ENCODE results near the gene LRRIQ4. TPM values are rescaled to one million over a fixed set of nuclear protein-coding genes. Genes with fewer than 3 reads are reported as not detected.

LRRIQ4 gene
- total RNA-seq (2014; rRNA removed): not detected in 2 replicates
- not detected for polyA plus RNA-seq (2012)

DNA sequence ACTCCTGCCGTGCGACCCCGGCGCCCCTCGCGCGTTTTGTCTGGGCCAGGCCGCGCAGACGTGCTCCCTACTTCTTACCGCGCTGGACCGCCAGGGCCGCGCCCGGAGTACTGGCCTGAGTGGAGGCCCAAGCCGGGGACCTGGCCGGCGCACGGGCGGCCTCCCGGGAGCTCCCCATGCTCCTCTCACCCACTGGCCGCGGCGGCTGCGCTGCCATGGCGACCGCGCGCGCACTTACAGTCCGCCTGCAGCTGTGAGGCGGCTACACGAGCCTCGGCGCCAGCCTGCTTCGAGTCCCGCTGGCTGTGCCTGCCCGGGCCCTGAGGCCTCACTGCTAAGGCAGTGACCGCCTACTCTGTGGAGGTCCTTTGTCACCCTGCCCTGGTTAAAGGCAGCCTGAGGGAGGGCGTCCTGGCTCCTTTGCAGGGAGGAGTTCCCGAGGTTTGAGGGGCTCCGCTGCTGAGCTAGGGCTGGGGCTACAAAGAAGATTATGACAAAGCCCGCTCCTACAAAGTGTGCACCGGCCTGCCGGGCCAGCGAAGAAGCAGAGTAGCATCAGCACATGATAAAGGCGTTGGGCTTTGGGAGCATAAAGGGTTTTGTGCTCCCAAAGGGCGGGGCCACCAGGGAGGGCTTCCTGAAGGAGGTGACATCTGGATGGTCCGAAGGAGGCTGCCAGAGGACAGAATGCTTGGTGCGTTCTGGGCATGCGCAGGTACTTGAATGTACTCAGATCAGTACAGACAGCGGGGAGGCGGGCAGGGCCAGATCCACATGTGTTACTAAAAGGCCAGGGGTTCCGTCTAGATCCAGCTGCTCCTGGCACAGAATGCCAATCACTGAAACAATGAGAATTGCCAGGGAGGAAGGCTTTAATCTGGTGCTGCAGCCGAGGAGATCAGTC lies at the start of gene LRRIQ4, which contains the start of gene LRRC34:
LRRIQ4 (plus strand) TSS at position 539 of the 904 bp plus-strand sequence. CDS start 9,052 bp downstream, outside the sequence.
LRRC34 (minus strand) TSS at position 573 of the 904 bp plus-strand sequence; CDS start at position 217, 356 bp downstream.
- peak; percentile 92 for DNase-seq (ENCODE audit: low read depth)

DNA sequence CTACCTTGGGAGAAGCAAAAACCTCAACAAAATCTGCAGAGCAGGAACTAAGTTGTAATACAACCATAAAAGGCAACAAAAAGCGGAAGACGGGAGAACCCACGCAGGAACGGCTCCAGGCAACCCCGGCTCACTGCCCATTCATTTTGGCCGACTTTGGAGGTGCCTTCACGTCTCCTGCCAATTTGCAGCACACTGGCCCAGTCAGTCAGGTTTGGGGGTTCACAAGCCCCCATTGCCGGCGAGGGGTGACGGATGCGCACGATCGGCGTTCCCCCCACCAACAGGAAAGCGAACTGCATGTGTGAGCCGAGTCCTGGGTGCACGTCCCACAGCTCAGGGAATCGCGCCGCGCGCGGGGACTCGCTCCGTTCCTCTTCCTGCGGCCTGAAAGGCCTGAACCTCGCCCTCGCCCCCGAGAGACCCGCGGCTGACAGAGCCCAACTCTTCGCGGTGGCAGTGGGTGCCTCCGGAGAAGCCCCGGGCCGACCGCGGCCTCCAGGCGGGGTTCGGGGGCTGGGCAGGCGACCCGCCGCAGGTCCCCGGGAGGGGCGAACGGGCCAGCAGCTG lies 48.3 kb upstream of the LRRIQ4 start:
- DNase-seq (ENCODE audit: low read depth): peak; percentile 50

- peak; percentile 93 for DNase-seq (ENCODE audit: low read depth)
Observed at GRCh38 chr3:169764882-169765612, 47.6 kb upstream of the LRRIQ4 start, which contains the start of gene TERC. TERC (minus strand) TSS chr3:169765060.

- DNase-seq (ENCODE audit: low read depth): peak; percentile 59
Observed at GRCh38 chr3:169769287-169770181, 43.1 kb upstream of the LRRIQ4 start, which contains the start of gene ACTRT3. ACTRT3 (minus strand) TSS chr3:169769561; CDS start chr3:169769520, 41 bp downstream.

DNA sequence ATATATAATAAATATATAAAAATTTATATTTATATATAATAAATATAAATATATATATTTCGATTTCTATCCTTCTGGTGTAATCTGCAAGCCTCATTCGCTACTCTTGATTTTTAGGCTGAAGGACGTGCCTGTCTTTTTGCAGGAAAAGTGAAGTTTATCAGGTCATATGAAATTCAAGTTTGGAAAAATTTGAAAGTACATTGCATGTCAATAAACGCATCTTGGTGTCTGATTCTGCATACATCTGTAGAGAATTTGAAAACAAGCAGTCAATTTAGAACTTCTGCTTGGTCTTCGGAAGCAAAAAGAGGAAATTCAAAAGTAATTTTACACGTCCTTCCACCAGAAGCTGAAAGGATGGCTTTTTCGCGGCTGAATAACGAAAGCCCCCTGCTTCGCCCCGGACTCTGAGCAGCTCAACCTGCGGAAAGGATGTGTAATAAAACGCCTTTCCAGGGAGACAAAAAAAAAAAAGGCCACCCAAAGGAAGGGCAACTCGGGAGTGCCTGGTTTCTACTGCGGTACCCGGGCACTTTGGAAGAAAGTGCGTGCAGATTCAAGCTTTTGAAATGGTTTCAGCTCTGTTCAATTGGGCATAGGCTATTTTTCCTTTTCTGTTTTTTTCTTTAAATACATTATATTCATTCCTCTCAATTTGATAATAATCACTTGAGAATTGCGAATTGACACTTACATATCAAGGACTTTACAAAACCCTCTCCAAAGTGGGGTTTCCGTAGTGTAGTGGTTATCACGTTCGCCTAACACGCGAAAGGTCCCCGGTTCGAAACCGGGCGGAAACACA lies 41.0 kb upstream of the LRRIQ4 start:
- peak; percentile 75 for DNase-seq (ENCODE audit: low read depth)

- peak; percentile 71 for DNase-seq (ENCODE audit: low read depth)
Observed at GRCh38 chr3:169772305-169772896, 40.3 kb upstream of the LRRIQ4 start.

DNA sequence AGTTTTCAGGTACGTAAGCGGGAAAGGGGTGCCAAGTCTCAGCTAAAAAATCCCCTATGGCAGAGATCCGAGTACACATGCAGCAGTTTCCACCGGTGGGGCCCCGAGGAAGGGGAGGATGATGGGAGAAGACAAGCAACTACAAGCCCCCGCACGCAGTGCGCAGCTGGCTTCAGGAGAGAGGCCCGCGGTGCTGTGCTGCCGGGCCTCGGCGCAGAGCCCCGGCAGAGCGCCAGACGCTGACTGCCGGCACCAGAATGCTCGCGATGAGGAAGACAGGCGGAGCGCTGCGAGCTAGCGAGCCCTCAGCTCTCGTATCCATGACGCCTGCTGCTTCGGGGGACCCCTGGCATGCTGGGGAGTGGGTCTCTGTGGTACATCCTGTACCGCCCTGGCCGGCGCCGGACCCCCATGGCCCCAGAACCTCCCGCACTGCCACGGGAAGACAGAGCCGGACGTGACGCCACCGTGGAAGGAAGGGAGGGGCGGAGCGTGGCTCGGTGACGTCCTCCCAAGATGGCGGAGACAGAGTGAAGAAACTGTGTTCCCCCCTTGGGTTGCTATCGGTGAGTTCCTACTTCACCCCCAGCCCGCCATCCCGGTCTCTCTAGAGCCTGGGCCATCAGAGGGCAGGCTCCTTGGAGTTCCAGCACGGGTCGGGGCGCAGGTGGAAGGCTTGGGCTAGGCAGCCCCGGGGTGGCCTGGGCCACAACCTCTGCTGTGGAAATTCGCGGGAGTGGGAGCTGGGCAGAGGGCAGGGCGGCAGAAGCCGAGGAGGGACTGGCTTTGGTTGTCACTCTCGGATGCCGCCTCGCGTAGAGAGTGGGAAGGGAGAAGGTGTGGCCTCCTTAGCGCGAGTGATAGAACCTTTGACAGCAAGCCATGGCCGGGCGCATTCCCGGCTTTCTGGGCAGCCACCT lies 39.5 kb upstream of the LRRIQ4 start, which contains the start of gene MYNN:
MYNN (plus strand) TSS at position 500 of the 920 bp plus-strand sequence. CDS start 900 bp downstream, outside the sequence.
- peak; percentile 84 for DNase-seq (ENCODE audit: low read depth)

GRCh38 chr3:169774186-169774585 lies 38.5 kb upstream of the LRRIQ4 start:
- no peak for DNase-seq (ENCODE audit: low read depth)

- DNase-seq (ENCODE audit: low read depth): no peak
Observed at GRCh38 chr3:169777822-169778221, 34.8 kb upstream of the LRRIQ4 start.

DNA sequence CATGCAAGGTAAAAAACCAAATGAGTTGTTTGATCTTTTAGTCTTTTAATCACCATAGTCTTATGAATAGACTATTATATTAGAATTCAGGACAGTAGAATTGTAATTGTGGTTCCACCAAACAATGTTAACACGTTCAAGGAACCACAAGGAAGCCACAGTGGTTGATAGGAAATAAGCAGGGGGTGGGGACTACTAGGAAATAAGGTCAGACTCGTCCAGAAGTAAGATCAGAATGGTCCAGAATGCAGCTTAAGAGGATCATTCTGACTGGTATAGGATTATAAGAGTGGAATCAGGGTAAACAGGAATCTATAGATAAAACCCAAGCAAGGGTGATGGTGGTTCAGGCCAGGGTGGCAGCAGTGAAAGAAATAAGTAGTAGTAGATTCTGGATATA lies 31.9 kb upstream of the LRRIQ4 start:
- no peak for DNase-seq (ENCODE audit: low read depth)

DNA sequence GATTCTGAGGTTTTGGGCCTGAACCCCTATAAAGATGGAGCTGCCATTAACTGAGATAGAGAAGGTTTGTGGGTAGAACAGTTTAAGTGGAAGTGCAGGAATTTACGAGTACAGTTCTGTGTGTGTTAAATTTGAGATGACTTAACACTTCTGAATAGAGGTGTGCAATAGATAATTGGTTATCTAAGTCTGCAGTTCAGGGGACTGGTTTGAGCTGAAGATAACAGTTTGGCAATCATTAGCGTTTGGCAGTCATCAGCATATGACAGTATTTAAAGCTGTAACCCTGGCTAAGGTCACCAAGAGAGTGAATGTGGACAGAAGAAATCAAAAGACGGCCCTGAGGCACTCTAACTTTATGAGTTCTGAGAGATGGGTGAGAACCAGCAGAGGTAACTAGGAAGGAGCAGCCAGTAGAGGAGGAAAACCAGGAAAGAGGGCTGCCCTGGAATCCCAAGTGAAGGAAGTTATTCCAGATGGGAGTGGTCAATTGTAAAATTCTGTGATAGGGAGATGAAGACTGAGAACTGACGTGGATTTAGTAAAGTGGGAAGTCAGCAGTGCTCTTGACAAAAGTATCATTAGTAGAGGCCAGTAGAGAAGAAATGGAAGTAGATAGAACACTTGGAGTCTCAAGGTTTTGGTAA lies 31.3 kb upstream of the LRRIQ4 start:
- no peak for DNase-seq (ENCODE audit: low read depth)

- DNase-seq (ENCODE audit: low read depth): no peak
Observed at GRCh38 chr3:169787120-169787519, 25.6 kb upstream of the LRRIQ4 start.

- no peak for DNase-seq (ENCODE audit: low read depth)
Observed at GRCh38 chr3:169787791-169788190, 24.9 kb upstream of the LRRIQ4 start.

- no peak for DNase-seq (ENCODE audit: low read depth)
Observed at GRCh38 chr3:169790219-169790618, 22.5 kb upstream of the LRRIQ4 start.

GRCh38 chr3:169790687-169791429 lies 21.8 kb upstream of the LRRIQ4 start:
- DNase-seq (ENCODE audit: low read depth): no peak

DNA sequence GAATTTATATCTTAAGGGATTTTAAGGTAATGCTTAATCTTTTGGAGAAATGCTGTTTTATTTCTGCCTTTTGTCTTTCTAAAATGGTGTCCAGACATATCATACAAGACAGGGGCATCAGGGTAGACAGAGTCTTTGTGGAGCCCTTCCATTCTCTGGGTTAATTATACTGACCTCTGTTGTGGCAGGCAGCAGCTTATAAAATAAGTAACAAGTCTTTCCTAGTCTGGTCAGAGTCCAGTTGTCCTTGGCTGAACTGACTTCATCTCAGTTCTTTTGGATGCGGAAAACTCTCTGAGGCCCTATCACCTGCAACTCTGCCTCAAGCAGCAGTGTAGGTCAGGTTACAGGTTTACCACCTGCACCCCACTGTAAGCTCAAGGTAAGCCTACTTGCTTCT lies 20.3 kb upstream of the LRRIQ4 start:
- DNase-seq (ENCODE audit: low read depth): no peak

- DNase-seq (ENCODE audit: low read depth): no peak
Observed at GRCh38 chr3:169804681-169805080, 8.0 kb upstream of the LRRIQ4 start.

Measured in LHCN-M2 (cell line).